ENCODE results near the gene ZNF8. TPM values are rescaled to one million over a fixed set of nuclear protein-coding genes. Genes with fewer than 3 reads are reported as not detected.

The ZNF8 gene
- total RNA-seq, 2 experiments from 2014 or later: 5.2 to 5.8 TPM

DNA sequence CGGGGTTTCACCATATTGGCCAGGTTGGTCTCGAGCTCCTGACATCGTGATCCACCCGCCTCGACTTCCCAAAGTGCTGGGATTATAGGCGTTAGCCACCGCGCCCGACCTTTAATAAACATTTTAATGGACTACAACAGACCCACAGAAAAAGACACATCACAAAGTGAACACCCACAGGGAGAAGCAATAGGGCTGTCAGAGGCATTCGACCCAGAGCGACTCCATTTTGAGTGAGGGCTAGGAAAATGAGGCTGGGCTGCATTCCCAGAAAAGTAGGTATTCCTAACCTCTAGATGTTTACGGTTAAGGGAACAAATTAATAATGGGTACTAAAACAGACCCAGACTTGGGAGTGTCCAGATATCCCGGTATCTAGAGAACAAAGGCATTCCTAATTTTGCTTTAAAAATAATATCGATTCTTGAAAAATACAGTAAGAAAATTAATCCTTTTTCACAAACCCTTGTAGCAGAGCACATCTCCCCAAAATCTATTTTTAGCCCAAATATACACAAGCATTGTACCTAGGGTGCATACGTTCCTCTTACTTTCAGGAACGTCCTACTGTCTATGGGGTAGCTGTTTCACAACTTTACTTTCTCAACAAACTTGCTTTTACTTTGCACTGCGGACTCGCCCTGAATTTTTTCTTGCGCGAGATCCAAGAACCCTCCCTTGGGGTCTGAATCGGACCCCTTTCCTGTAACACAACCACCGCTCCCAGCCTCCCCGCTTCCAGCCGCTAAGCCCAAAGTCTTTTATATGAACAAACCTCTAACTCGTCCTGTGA lies 811 bp upstream of the ZNF8 start:
- Mint-ChIP-seq H3K36me3 (ENCODE audit: low read depth) (peaks cover 68% of the 10 kb centered on the region), H3K27me3 (no peaks in the 10 kb centered on the region), H3K4me1 (ENCODE audit: low read depth) (peaks cover 37% of the 10 kb centered on the region), H3K27ac (peak overlapping the region; percentile 97), H3K9me3 (peaks cover 15% of the 10 kb centered on the region), H3K4me3 (peak overlapping the region; percentile 99)
- ATAC-seq (peak; percentile 1), DNase-seq (no peak)
- TF ChIP-seq, protein P1, sequence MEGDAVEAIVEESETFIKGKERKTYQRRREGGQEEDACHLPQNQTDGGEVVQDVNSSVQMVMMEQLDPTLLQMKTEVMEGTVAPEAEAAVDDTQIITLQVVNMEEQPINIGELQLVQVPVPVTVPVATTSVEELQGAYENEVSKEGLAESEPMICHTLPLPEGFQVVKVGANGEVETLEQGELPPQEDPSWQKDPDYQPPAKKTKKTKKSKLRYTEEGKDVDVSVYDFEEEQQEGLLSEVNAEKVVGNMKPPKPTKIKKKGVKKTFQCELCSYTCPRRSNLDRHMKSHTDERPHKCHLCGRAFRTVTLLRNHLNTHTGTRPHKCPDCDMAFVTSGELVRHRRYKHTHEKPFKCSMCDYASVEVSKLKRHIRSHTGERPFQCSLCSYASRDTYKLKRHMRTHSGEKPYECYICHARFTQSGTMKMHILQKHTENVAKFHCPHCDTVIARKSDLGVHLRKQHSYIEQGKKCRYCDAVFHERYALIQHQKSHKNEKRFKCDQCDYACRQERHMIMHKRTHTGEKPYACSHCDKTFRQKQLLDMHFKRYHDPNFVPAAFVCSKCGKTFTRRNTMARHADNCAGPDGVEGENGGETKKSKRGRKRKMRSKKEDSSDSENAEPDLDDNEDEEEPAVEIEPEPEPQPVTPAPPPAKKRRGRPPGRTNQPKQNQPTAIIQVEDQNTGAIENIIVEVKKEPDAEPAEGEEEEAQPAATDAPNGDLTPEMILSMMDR (IDR thresholded peaks at IDR 0.05): no peak
- ChIA-PET CTCF (interaction anchor here (1.8 kb wide), 1 partner anchor 13 kb away, joined by 3 read pairs; no protein-coding TSS in a partner anchor), POLR2A (interaction anchor here (0.6 to 1.7 kb wide), 7 partner anchors 9 to 95 kb away, joined by 3 to 5 read pairs (median 4); partner anchors contain the start of genes ZNF274, ZNF497 and ZNF544)
- intact Hi-C loops (cut with micrococcal nuclease): no loop called here

DNA sequence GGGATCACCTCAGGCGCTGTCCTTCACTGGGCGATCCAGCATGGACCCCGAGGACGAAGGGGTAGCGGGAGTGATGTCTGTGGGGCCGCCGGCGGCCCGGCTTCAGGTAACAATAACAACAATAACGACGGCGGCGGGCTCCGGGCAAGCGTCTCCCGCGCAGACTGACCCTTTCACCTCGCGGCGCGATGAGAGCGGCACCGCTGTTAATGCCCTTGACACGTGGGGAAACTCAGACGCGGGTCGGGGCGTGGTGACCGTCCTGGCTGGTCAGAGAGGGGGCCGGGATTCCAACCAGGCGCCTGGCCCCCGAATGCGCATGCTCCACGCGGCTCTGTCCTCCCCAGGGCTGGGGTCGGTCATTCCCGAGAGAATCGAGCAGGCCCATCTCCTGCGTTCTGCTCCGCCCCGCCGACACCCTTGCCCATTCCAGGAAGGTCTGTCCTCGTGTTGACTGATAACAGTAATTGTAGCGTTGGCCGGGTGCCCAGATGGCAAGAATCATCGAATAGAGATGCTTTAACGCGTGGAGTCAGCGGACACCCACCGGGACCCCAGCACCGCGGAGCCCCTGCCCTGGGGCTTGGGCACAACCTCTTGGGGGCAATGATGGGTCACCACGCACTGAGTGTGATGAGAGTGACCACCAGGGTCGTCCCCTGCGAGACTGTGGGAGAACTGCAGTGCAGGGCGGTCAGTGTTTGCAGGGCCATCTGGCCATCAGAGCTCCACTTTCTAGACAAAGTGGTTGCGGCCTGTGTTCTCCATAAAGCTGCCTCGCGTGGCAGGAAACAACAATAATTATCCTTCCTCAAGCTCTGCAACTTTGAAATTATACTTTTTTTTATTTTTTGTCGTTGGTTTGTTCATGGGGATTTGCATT lies 528 bp downstream of the ZNF8 start:
- ATAC-seq (no peak), DNase-seq (peak; percentile 74)
- H3K27ac Mint-ChIP-seq: peak overlapping the region; percentile 97

DNA sequence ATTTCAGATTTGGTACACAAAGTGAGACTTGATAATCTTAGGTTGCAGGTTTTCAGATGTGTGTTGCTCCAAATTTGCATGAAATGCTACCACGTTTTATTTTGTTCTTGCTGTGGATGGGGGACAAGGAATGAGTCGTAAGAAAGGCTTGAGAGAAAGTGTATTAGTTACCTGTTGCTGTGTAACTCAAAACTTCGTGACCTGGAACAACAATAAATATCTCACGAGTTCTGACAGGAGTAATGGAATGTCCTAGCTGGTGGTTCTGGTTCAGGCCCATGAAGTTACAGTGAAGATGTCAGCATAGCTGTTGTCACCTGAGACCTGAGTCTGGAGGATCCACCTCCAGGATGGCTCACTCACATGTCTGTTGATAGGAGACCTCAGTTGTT lies 1.2 kb downstream of the ZNF8 start:
- POLR2A ChIA-PET: interaction anchor here (0.7 to 0.9 kb wide), 2 partner anchors 25 to 96 kb away, joined by 3 read pairs; no protein-coding TSS in a partner anchor
- H3K27me3 Mint-ChIP-seq: no peaks in the 10 kb centered on the region
- intact Hi-C loops (cut with micrococcal nuclease): no loop called here

More for the DNA sequence above, 528 bp downstream of the ZNF8 start:
- peak overlapping the region; percentile 99 for H3K4me3 Mint-ChIP-seq
- peaks cover 37% of the 10 kb centered on the region for H3K4me1 Mint-ChIP-seq (ENCODE audit: low read depth)
- ChIA-PET CTCF (no interaction called here), POLR2A (interaction anchor here (0.5 to 1.7 kb wide), 9 partner anchors 11 to 96 kb away, joined by 3 to 5 read pairs (median 3); partner anchors contain the start of genes ZNF497 and ZNF544)
- intact Hi-C loops (cut with micrococcal nuclease): no loop called here
- peaks cover 13% of the 10 kb centered on the region for H3K9me3 Mint-ChIP-seq
- no peaks in the 10 kb centered on the region for H3K27me3 Mint-ChIP-seq
- TF ChIP-seq, protein P1 (IDR thresholded peaks at IDR 0.05): no peak
- H3K36me3 Mint-ChIP-seq (ENCODE audit: low read depth): peaks cover 69% of the 10 kb centered on the region

DNA sequence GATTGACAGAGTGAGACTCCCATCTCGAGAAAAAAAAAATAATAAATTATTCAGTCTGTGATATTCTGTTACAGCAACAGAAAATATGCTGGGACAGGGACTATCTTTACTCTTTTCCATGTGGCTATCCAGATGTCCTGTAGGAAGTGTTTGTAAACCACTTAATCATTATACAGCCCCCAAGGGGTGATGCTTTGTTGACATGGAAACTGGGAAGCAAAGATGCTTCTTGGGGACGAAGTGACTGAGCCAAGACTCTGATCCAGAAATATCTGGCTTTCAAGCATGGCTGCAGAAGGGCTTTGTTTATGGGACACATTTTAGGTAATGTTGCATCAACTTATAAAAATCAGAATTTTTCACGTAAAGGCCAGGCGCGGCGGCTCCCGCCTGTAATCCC lies 5.4 kb downstream of the ZNF8 start:
- ChIA-PET POLR2A (no interaction called here), CTCF (no interaction called here)
- TF ChIP-seq, protein P1 (IDR thresholded peaks at IDR 0.05): no peak
- Mint-ChIP-seq H3K4me3 (no peak overlapping the region), H3K27ac (no peak overlapping the region), H3K36me3 (ENCODE audit: low read depth) (peaks cover 71% of the 10 kb centered on the region), H3K9me3 (no peaks in the 10 kb centered on the region), H3K4me1 (ENCODE audit: low read depth) (peaks cover 26% of the 10 kb centered on the region), H3K27me3 (no peaks in the 10 kb centered on the region)
- intact Hi-C loops (cut with micrococcal nuclease): no loop called here
- no peak for DNase-seq
- ATAC-seq: no peak

More for the DNA sequence above, 1.2 kb downstream of the ZNF8 start:
- Mint-ChIP-seq H3K4me3 (peak overlapping the region; percentile 99), H3K36me3 (ENCODE audit: low read depth) (peaks cover 65% of the 10 kb centered on the region), H3K27ac (peak overlapping the region; percentile 97), H3K9me3 (peaks cover 9% of the 10 kb centered on the region), H3K4me1 (ENCODE audit: low read depth) (peaks cover 34% of the 10 kb centered on the region)
- no peak for DNase-seq
- no peak for ATAC-seq
- CTCF ChIA-PET: interaction anchor here (1.4 kb wide), 1 partner anchor 10 kb away, joined by 4 read pairs; no protein-coding TSS in a partner anchor
- TF ChIP-seq, protein P1 (IDR thresholded peaks at IDR 0.05): no peak

All from activated CD8-positive, alpha-beta T cell treated with anti-CD3 and anti-CD28 coated beads for 36 hours (primary cell).